Endothelial cell of umbilical vein (primary cell): Measurements from ENCODE around the gene B4GALT7. TPM values are rescaled to one million over a fixed set of nuclear protein-coding genes. Genes with fewer than 3 reads are reported as not detected.

Source experiments
- BruUV-seq: library from RNA; stranded (reverse); fragments of 400-500 nt; replicated peaks from 2 replicates; lab custom pipeline; 2021; lab: Mats Ljungman, UMichigan
- CTCF ChIA-PET: fragments of 300-600, 350-600 bp; sonication (Branson Sonifier 250); formaldehyde crosslinking; loops from one replicate; lab custom pipeline; 2021; ENCODE audit warnings: antibody characterized with exemption, inconsistent platforms; lab: Charles Lee
- POLR2A ChIA-PET: fragments of 300-600, 350-600 bp; sonication (Branson Sonifier 250); formaldehyde crosslinking; loops from one replicate; lab custom pipeline; 2021; ENCODE audit warnings: antibody characterized with exemption, inconsistent platforms; lab: Charles Lee
- DNase-seq: peaks from one replicate; pipeline ENCODE4 v3.0.0-alpha.2; 2011; ENCODE audit warnings: low read depth, low spot score
- FAIRE-seq: peaks from 2 replicates; lab custom pipeline; 2011; peaks lifted over from hg19 to GRCh38; lab: Jason Lieb, UNC
- H2AFZ ChIP-seq: 2 replicates; pipeline ENCODE4 v1.6.0; 2012; ENCODE audit warnings: low read depth, low read length, control low read depth, inconsistent platforms
- H3K27ac ChIP-seq: 2 replicates; pipeline ENCODE4 v1.5.1; 2011; ENCODE audit warnings: low read depth, mild to moderate bottlenecking, control low read depth, low read length, moderate library complexity; ENCODE audit not compliant: insufficient read depth
- H3K27me3 ChIP-seq, 2 experiments: 2 replicates each; pipeline versions ENCODE4 v1.6.0 to v1.6.1; 2011; ENCODE audit warnings: low read length in 2 of 2, mixed read lengths in 1 of 2; ENCODE audit not compliant: control insufficient read depth in 2 of 2, insufficient read depth in 2 of 2
- H3K36me3 ChIP-seq, 2 experiments: 2 replicates in 1 of 2; 3 replicates in 1 of 2; pipeline ENCODE4 v1.5.1; 2011; ENCODE audit warnings: low read length in 2 of 2, mild to moderate bottlenecking in 1 of 2, moderate library complexity in 1 of 2; ENCODE audit not compliant: control insufficient read depth in 2 of 2, insufficient read depth in 2 of 2; ENCODE audit errors: extremely low read depth in 1 of 2
- H3K4me1 ChIP-seq: 3 replicates; pipeline ENCODE4 v1.5.1; 2011; ENCODE audit warnings: mild to moderate bottlenecking, low read length; ENCODE audit not compliant: control insufficient read depth, insufficient read depth; ENCODE audit errors: extremely low read depth
- H3K4me2 ChIP-seq: 2 replicates; pipeline ENCODE4 v1.6.1; 2011; ENCODE audit warnings: low read length, control low read depth, mixed read lengths; ENCODE audit not compliant: insufficient read depth
- H3K4me3 ChIP-seq, 3 experiments: fragments of 200-600 bp in 1 of 3; sonication (generic), shearing (Covaris generic) in 1 of 3; replicated peaks in 1 of 3; 2 replicates each; pipeline ENCODE4 v1.5.1; 2011 to 2016; ENCODE audit warnings: control low read depth in 3 of 3, low read length in 3 of 3, mild to moderate bottlenecking in 2 of 3, inconsistent platforms in 1 of 3, low read depth in 1 of 3, moderate library complexity in 1 of 3; ENCODE audit not compliant: insufficient read depth in 1 of 3
- H3K79me2 ChIP-seq: 2 replicates; pipeline ENCODE4 v1.6.0; 2012; ENCODE audit warnings: low read length, inconsistent platforms; ENCODE audit not compliant: control insufficient read depth, insufficient read depth
- H3K9ac ChIP-seq: replicated peaks from 2 replicates; pipeline ENCODE3; 2011; ENCODE audit warnings: low read length, control low read depth; ENCODE audit not compliant: insufficient read depth; ENCODE audit errors: extremely low read depth
- H3K9me1 ChIP-seq: replicated peaks from 3 replicates; pipeline ENCODE4 v1.6.0; 2011; ENCODE audit warnings: mild to moderate bottlenecking, low read length; ENCODE audit not compliant: control insufficient read depth, insufficient read depth; ENCODE audit errors: extremely low read depth
- H3K9me3 ChIP-seq: replicated peaks from 2 replicates; pipeline ENCODE4 v1.5.1; 2012; ENCODE audit warnings: low read length, inconsistent platforms; ENCODE audit not compliant: control insufficient read depth, insufficient read depth
- H4K20me1 ChIP-seq: replicated peaks from 2 replicates; pipeline ENCODE3; 2011; ENCODE audit warnings: mild to moderate bottlenecking, low read length; ENCODE audit not compliant: control insufficient read depth, insufficient read depth; ENCODE audit errors: extremely low read depth
- CTCF ChIP-seq, 2 donors: IDR thresholded peaks; 1 replicate in 1 of 2; 2 replicates in 1 of 2; pipeline ENCODE4 v1.5.1; 2011; ENCODE audit warnings: low read length in 2 of 2, mild to moderate bottlenecking in 2 of 2, moderate library complexity in 2 of 2, control low read depth in 1 of 2, inconsistent platforms in 1 of 2, low read depth in 1 of 2; ENCODE audit not compliant: insufficient read depth in 1 of 2; ENCODE audit errors: extremely low read depth in 1 of 2
- EZH2 ChIP-seq: IDR thresholded peaks from 2 replicates; pipeline ENCODE4 v1.6.1; 2012; ENCODE audit warnings: borderline replicate concordance, low read depth, mild to moderate bottlenecking, moderate library complexity, low read length, inconsistent platforms; ENCODE audit not compliant: severe bottlenecking
- FOS ChIP-seq: IDR thresholded peaks from 2 replicates; pipeline ENCODE4 v1.6.1; 2011; ENCODE audit warnings: mild to moderate bottlenecking, low read length, moderate library complexity, borderline replicate concordance; ENCODE audit not compliant: insufficient read depth
- GATA2 ChIP-seq: IDR thresholded peaks from 2 replicates; pipeline ENCODE4 v1.7.0; 2011; ENCODE audit warnings: low read depth, mild to moderate bottlenecking, moderate library complexity, mixed read lengths, low read length; ENCODE audit not compliant: insufficient read length, insufficient read depth
- JUN ChIP-seq: IDR thresholded peaks from 2 replicates; pipeline ENCODE4 v1.6.1; 2011; ENCODE audit warnings: borderline replicate concordance, low read depth; ENCODE audit not compliant: insufficient read length, insufficient read depth
- MYC ChIP-seq: IDR thresholded peaks from one replicate; pipeline ENCODE4 v1.6.1; 2011; ENCODE audit warnings: mild to moderate bottlenecking, low read depth, low read length
- POLR2A ChIP-seq: IDR thresholded peaks from 2 replicates; pipeline ENCODE4 v1.6.1; 2012; ENCODE audit warnings: low read depth, mild to moderate bottlenecking, control low read depth, low read length
- POLR2AphosphoS5 ChIP-seq: IDR thresholded peaks from 2 replicates; pipeline ENCODE4 v1.6.1; 2012; ENCODE audit warnings: low read depth, mild to moderate bottlenecking, control low read depth, low read length, moderate library complexity; ENCODE audit not compliant: insufficient read depth
- dilution Hi-C: fragments of 300-500 bp; cut with MboI; formaldehyde crosslinking; loops from one replicate; pipeline ENCODE4 v1.15.0; 2019; ENCODE audit warnings: low sequenced_read_pairs; ENCODE audit not compliant: extremely low pct_ligation_motif_present
- intact Hi-C: fragments of 100-400 bp; cut with micrococcal nuclease; formaldehyde crosslinking; loops from one replicate; pipeline ENCODE4 v1.10.0; 2022
- polyA plus RNA-seq, 4 experiments: library from polyadenylated mRNA; depleted of rRNA in 3 of 4; stranded (reverse) in 3 of 4; unstranded in 1 of 4; fragments of >200 nt; gene quantifications; 2 replicates each; pipeline versions ENCODE4 v1.2.1 to v1.2.3, GENCODE V29; 2011 to 2012; ENCODE audit warnings: missing spikeins in 1 of 4
- total RNA-seq: library from RNA; stranded (reverse); gene quantifications from 2 replicates; pipeline ENCODE4 v1.2.3, GENCODE V29; 2021
- TF ChIP-seq, protein P1 (sequence below): IDR thresholded peaks from 2 replicates; pipeline ENCODE4 v1.6.1; 2011; ENCODE audit not compliant: insufficient read depth, insufficient read length

Gene B4GALT7
- total and polyA plus RNA-seq, 2 donors (not counting 3 experiments of a cell fraction or from before 2014, with no cell fraction given), result 35.1 to 78.9 TPM

GRCh38 chr5:177565046-177565445 lies 34.9 kb upstream of the B4GALT7 start:
- no peaks in the 10 kb centered on the region for H3K9me1 ChIP-seq
- TF ChIP-seq, protein P1, sequence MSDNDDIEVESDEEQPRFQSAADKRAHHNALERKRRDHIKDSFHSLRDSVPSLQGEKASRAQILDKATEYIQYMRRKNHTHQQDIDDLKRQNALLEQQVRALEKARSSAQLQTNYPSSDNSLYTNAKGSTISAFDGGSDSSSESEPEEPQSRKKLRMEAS, result no peak
- TF ChIP-seq EZH2 (no peak), CTCF (IDR thresholded peaks at IDR 0.05; ENCODE audit: extremely low read depth in 1 of 2, insufficient read depth in 1 of 2, low read depth in 1 of 2, low read length in 2 of 2) (no peak), POLR2AphosphoS5 (no peak), JUN (no peak), MYC (no peak), FOS (no peak), GATA2 (no peak), POLR2A (no peak)

More at GRCh38 chr5:177565046-177565445, 34.9 kb upstream of the B4GALT7 start:
- Histone ChIP-seq H3K4me2 (no peak overlapping the region), H3K36me3 (no peaks in the 10 kb centered on the region), H3K27ac (no peak overlapping the region), H3K27me3 (no peaks in the 10 kb centered on the region), H4K20me1 (no peaks in the 10 kb centered on the region), H3K4me3 (no peak overlapping the region), H3K9me3 (no peaks in the 10 kb centered on the region), H2AFZ (no peak overlapping the region), H3K4me1 (no peaks in the 10 kb centered on the region), H3K9ac (no peak overlapping the region), H3K79me2 (no peaks in the 10 kb centered on the region)
- POLR2A ChIA-PET, result no interaction called here
- BruUV-seq, result no TSS peak
- dilution Hi-C loops, result no loop called here
- FAIRE-seq, result no peak
- intact Hi-C loops, result no loop called here
- DNase-seq, result no peak
- CTCF ChIA-PET, result interaction anchor here (0.7 kb wide), 1 partner anchor 17 kb away, joined by 4 read pairs; no protein-coding TSS in a partner anchor
